C4-2B (cell line): Measurements from ENCODE around the gene UGT2B11.

Experiments used
- CTCF ChIP-seq: fragments of 450-650 bp; conservative IDR thresholded peaks from 2 replicates; pipeline ENCODE4 v1.5.1; 2017; ENCODE audit warnings: mild to moderate bottlenecking
- ZFX ChIP-seq: fragments of 450-650 bp; IDR thresholded peaks from 2 replicates; pipeline ENCODE4 v1.6.1; 2017

GRCh38 chr4:69239557-69240168, 25.1 kb upstream of the UGT2B11 start:
- TF ChIP-seq CTCF (0 out of 2 replicates have a peak, but pooled peaks have one; percentile 5), ZFX (no peak)
